ENCODE results near the gene MYO3B.

Gene MYO3B

DNA sequence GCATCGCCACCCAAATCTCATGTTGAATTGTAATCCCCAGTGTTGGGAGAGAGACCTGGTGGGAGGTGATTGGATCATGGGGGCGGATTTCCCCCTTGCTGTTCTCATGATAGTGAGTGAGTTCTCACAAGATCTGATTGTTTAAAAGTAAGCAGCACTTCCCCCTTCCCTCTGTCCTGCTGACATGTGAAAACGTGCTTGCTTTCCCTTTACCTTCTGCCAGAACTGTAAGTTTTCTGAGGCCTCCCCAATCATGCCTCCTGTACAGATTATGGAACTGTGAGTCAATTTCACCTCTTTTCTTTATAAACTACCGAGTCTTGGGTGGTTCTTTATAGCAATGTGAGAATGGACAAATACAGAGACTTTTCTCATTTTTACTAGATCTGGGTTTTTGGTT, 375.8 kb downstream of the MYO3B start:
- Histone ChIP-seq H3K9me3 (replicated peaks; ENCODE audit: insufficient read depth, low read length) (no peaks in the 10 kb centered on the region), H3K27me3 (replicated peaks; ENCODE audit: insufficient read depth, low read length) (no peaks in the 10 kb centered on the region), H3K4me2 (ENCODE audit: low read depth, low read length) (no peak overlapping the region), H2AFZ (ENCODE audit: low read length) (no peak overlapping the region), H3K9me2 (replicated peaks; ENCODE audit: insufficient read depth, low read length) (no peaks in the 10 kb centered on the region), H3K4me1 (ENCODE audit: low read length) (no peaks in the 10 kb centered on the region), H3K79me2 (ENCODE audit: low read length) (no peaks in the 10 kb centered on the region), H3K4me3 (ENCODE audit: low read length) (no peak overlapping the region), H3K9ac (ENCODE audit: low read length) (no peak overlapping the region), H3K27ac (ENCODE audit: low read length) (no peak overlapping the region), H3F3A (ENCODE audit: insufficient read depth, low read length) (no peaks in the 10 kb centered on the region), H4K20me1 (ENCODE audit: insufficient read depth, low read length) (no peaks in the 10 kb centered on the region), H3K36me3 (replicated peaks; ENCODE audit: insufficient read depth, low read length) (no peaks in the 10 kb centered on the region)
- DNase-seq, result no peak
- TF ChIP-seq, protein P1, sequence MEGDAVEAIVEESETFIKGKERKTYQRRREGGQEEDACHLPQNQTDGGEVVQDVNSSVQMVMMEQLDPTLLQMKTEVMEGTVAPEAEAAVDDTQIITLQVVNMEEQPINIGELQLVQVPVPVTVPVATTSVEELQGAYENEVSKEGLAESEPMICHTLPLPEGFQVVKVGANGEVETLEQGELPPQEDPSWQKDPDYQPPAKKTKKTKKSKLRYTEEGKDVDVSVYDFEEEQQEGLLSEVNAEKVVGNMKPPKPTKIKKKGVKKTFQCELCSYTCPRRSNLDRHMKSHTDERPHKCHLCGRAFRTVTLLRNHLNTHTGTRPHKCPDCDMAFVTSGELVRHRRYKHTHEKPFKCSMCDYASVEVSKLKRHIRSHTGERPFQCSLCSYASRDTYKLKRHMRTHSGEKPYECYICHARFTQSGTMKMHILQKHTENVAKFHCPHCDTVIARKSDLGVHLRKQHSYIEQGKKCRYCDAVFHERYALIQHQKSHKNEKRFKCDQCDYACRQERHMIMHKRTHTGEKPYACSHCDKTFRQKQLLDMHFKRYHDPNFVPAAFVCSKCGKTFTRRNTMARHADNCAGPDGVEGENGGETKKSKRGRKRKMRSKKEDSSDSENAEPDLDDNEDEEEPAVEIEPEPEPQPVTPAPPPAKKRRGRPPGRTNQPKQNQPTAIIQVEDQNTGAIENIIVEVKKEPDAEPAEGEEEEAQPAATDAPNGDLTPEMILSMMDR (IDR thresholded peaks at IDR 0.05; ENCODE audit: low read length), result no peak
- no peak for TF ChIP-seq EZH2phosphoT487 (IDR thresholded peaks at IDR 0.05; ENCODE audit: low read length)
- no peak for TF ChIP-seq EZH2 (optimal IDR thresholded peaks at IDR 0.05; ENCODE audit: low read depth, low read length)

DNA sequence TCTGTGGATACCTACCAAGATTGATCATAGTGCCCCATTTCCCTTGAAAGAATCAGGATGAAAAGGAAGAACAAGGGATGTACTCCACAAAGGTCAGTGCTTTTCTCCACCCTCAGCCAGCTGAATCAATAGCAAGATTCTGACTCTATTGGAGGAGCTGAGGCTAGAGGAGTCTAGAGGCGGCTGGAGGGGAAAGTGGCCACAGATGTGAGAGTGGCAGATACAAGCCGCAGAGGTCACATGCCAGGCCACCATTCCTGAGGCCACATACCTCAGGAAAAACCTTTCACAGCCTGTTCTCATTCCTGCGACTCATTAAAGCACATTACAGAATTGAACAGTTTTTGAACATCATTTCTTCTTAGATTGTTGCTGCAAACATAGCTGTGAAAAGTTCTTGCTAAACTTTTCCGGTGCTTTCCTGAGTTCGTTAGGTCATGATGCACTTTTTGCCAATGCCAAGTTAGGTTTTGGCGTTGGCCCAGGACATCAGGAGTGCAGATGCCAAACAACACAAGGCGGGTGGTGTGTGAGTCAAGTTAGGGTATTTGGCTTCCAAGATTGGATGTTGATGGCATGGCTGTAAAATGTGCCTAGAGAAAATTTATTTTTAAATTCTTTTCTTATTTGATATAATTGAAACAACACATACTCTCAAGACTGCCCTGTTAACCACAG, 376.5 kb downstream of the MYO3B start:
- Histone ChIP-seq H3F3A (ENCODE audit: insufficient read depth, low read length) (no peaks in the 10 kb centered on the region), H3K27me3 (replicated peaks; ENCODE audit: insufficient read depth, low read length) (no peaks in the 10 kb centered on the region), H2AFZ (ENCODE audit: low read length) (no peak overlapping the region), H3K9me2 (replicated peaks; ENCODE audit: insufficient read depth, low read length) (no peaks in the 10 kb centered on the region), H3K4me2 (ENCODE audit: low read depth, low read length) (no peak overlapping the region), H3K27ac (ENCODE audit: low read length) (no peak overlapping the region), H4K20me1 (ENCODE audit: insufficient read depth, low read length) (no peaks in the 10 kb centered on the region), H3K4me3 (ENCODE audit: low read length) (no peak overlapping the region), H3K9ac (ENCODE audit: low read length) (no peak overlapping the region), H3K9me3 (replicated peaks; ENCODE audit: insufficient read depth, low read length) (no peaks in the 10 kb centered on the region), H3K36me3 (replicated peaks; ENCODE audit: insufficient read depth, low read length) (no peaks in the 10 kb centered on the region), H3K79me2 (ENCODE audit: low read length) (no peaks in the 10 kb centered on the region), H3K4me1 (ENCODE audit: low read length) (no peaks in the 10 kb centered on the region)
- TF ChIP-seq EZH2phosphoT487 (IDR thresholded peaks at IDR 0.05; ENCODE audit: low read length) (no peak), EZH2 (optimal IDR thresholded peaks at IDR 0.05; ENCODE audit: low read depth, low read length) (no peak)
- TF ChIP-seq, protein P1 (IDR thresholded peaks at IDR 0.05; ENCODE audit: low read length), result no peak
- no peak for DNase-seq

DNA sequence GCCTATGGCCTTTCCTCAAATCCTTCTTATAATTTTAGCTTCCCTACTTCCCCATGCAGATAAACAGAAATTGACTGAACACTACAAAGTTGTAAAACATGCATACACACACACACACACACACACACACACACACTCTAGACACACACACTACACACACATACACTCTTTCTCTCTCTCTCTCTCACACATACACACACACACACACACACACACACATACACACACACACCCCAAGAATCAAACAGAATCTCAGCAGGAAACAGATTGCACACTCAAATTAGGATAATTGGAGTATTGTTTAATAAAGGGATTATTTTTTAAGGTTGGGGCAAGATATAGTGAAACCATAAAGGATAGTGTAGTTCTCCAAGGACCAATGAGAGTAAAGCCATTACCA, 385.0 kb downstream of the MYO3B start:
- no peaks in the 10 kb centered on the region for H3K27me3 ChIP-seq (replicated peaks; ENCODE audit: insufficient read depth, low read length)
- TF ChIP-seq, protein P1 (IDR thresholded peaks at IDR 0.05; ENCODE audit: low read length), result no peak
- TF ChIP-seq EZH2 (optimal IDR thresholded peaks at IDR 0.05; ENCODE audit: low read depth, low read length), result no peak
- TF ChIP-seq EZH2phosphoT487 (IDR thresholded peaks at IDR 0.05; ENCODE audit: low read length), result no peak
- no peaks in the 10 kb centered on the region for H3K9me3 ChIP-seq (replicated peaks; ENCODE audit: insufficient read depth, low read length)
- no peaks in the 10 kb centered on the region for H3F3A ChIP-seq (ENCODE audit: insufficient read depth, low read length)
- H2AFZ ChIP-seq (ENCODE audit: low read length), result no peak overlapping the region
- no peaks in the 10 kb centered on the region for H3K79me2 ChIP-seq (ENCODE audit: low read length)
- no peak overlapping the region for H3K9ac ChIP-seq (ENCODE audit: low read length)
- no peaks in the 10 kb centered on the region for H4K20me1 ChIP-seq (ENCODE audit: insufficient read depth, low read length)
- H3K4me3 ChIP-seq (ENCODE audit: low read length), result no peak overlapping the region
- no peaks in the 10 kb centered on the region for H3K4me1 ChIP-seq (ENCODE audit: low read length)
- no peaks in the 10 kb centered on the region for H3K9me2 ChIP-seq (replicated peaks; ENCODE audit: insufficient read depth, low read length)
- H3K4me2 ChIP-seq (ENCODE audit: low read depth, low read length), result no peak overlapping the region
- no peaks in the 10 kb centered on the region for H3K36me3 ChIP-seq (replicated peaks; ENCODE audit: insufficient read depth, low read length)
- no peak for DNase-seq
- no peak overlapping the region for H3K27ac ChIP-seq (ENCODE audit: low read length)
